B cell (primary cell): ENCODE data around the gene MFGE8. TPM values are rescaled to one million over a fixed set of nuclear protein-coding genes. Genes with fewer than 3 reads are reported as not detected.

Experiments
- ATAC-seq: fragments of 200-7000 bp; cut with Tn5 transposase; one replicate; pipeline ENCODE4 v1.10.0; 2021; ENCODE audit warnings: low read depth, mild to moderate bottlenecking, moderate number of reproducible peaks, moderate library complexity
- CTCF ChIA-PET: fragments of 350-600 bp; sonication (Branson Sonifier 250); formaldehyde crosslinking; loops from one replicate; lab custom pipeline; 2021; ENCODE audit warnings: antibody characterized with exemption, inconsistent platforms; lab: Charles Lee
- POLR2A ChIA-PET: fragments of 350-600 bp; sonication (Branson Sonifier 250); formaldehyde crosslinking; loops from one replicate; lab custom pipeline; 2021; ENCODE audit warnings: antibody characterized with exemption; lab: Charles Lee
- DNase-seq: peaks from one replicate; pipeline ENCODE4 v3.0.0; 2013
- H2AFZ ChIP-seq: 2 replicates; pipeline ENCODE4 v1.6.1; 2012; ENCODE audit warnings: mild to moderate bottlenecking, low read depth, low read length; ENCODE audit not compliant: insufficient read depth, poor library complexity, severe bottlenecking
- H3K27ac ChIP-seq, 2 donors: 1 replicate in 1 of 2; 2 replicates in 1 of 2; pipeline ENCODE4 v1.5.1; 2012 to 2013; ENCODE audit warnings: low read length in 2 of 2, mild to moderate bottlenecking in 2 of 2, moderate library complexity in 1 of 2
- H3K27me3 ChIP-seq, 4 experiments: fragments of 200-600 bp in 1 of 4; sonication (generic) in 1 of 4; replicated peaks in 1 of 4; 1 replicate in 2 of 4; 2 replicates in 2 of 4; pipeline versions ENCODE4 v1.6.1 to v1.7.0; 2013 to 2016; ENCODE audit warnings: low read length in 3 of 4, mild to moderate bottlenecking in 2 of 4, mixed read lengths in 1 of 4, moderate library complexity in 1 of 4; ENCODE audit not compliant: insufficient read depth in 4 of 4, control insufficient read depth in 3 of 4; ENCODE audit errors: control extremely low read depth in 1 of 4
- H3K36me3 ChIP-seq, 2 experiments: replicated peaks in 1 of 2; 1 replicate in 1 of 2; 2 replicates in 1 of 2; pipeline versions ENCODE4 v1.6.1 to v1.7.1; 2013; ENCODE audit warnings: low read length in 1 of 2; ENCODE audit not compliant: insufficient read depth in 2 of 2, control insufficient read depth in 1 of 2; ENCODE audit errors: control extremely low read depth in 1 of 2, extremely low read depth in 1 of 2
- H3K4me1 ChIP-seq, 2 donors: fragments of 200-600 bp in 1 of 2; sonication (generic) in 1 of 2; 1 replicate in 1 of 2; 2 replicates in 1 of 2; pipeline versions ENCODE4 v1.5.1 to v1.6.1; 2013 to 2017; ENCODE audit warnings: low read length in 2 of 2; ENCODE audit not compliant: control insufficient read depth in 2 of 2, insufficient read depth in 2 of 2
- H3K4me2 ChIP-seq: replicated peaks from 2 replicates; pipeline ENCODE3; 2012; ENCODE audit warnings: mild to moderate bottlenecking, low read depth, low read length; ENCODE audit not compliant: poor library complexity, severe bottlenecking
- H3K4me3 ChIP-seq, 5 experiments: fragments of 200-600 bp in 1 of 5; sonication (generic) in 1 of 5; 1 replicate in 3 of 5; 2 replicates in 2 of 5; pipeline versions ENCODE4 v1.5.1 to v1.7.0; 2011 to 2016; ENCODE audit warnings: low read length in 4 of 5, mild to moderate bottlenecking in 4 of 5, low read depth in 2 of 5, control low read depth in 1 of 5, moderate library complexity in 1 of 5; ENCODE audit not compliant: insufficient read depth in 1 of 5; ENCODE audit errors: control extremely low read depth in 1 of 5, extremely low read depth in 1 of 5
- H3K79me2 ChIP-seq: fragments of 200-600 bp; sonication (generic); one replicate; pipeline ENCODE4 v1.6.0; 2016; ENCODE audit warnings: low read length; ENCODE audit not compliant: control insufficient read depth, insufficient read depth
- H3K9ac ChIP-seq: fragments of 200-600 bp; sonication (generic); 2 replicates; pipeline ENCODE4 v1.6.1; 2017; ENCODE audit warnings: mild to moderate bottlenecking, low read length, moderate library complexity
- H3K9me3 ChIP-seq, 3 donors: one replicate each; pipeline versions ENCODE4 v1.6.1 to v1.7.1; 2013; ENCODE audit warnings: low read length in 2 of 3; ENCODE audit not compliant: control insufficient read depth in 2 of 3, insufficient read depth in 1 of 3; ENCODE audit errors: control extremely low read depth in 1 of 3
- H4K20me1 ChIP-seq: 2 replicates; pipeline ENCODE4 v1.6.0; 2012; ENCODE audit warnings: mild to moderate bottlenecking, low read length; ENCODE audit not compliant: insufficient read depth, control insufficient read depth, poor library complexity, severe bottlenecking
- H3K27ac Mint-ChIP-seq: one replicate; pipeline ENCODE4 v1.8.0; 2021; ENCODE audit warnings: mixed read lengths
- H3K27me3 Mint-ChIP-seq: one replicate; pipeline ENCODE4 v1.8.0; 2021; ENCODE audit warnings: mixed read lengths
- H3K4me1 Mint-ChIP-seq: one replicate; pipeline ENCODE4 v1.8.0; 2021; ENCODE audit warnings: mixed read lengths
- H3K4me3 Mint-ChIP-seq: one replicate; pipeline ENCODE4 v1.8.0; 2021; ENCODE audit warnings: mixed read lengths
- H3K9me3 Mint-ChIP-seq: one replicate; pipeline ENCODE4 v1.8.0; 2022; ENCODE audit warnings: mixed read lengths; ENCODE audit not compliant: insufficient read depth
- CTCF ChIP-seq: fragments of 200-600 bp; IDR thresholded peaks from one replicate; pipeline ENCODE4 v1.8.0; 2022; ENCODE audit warnings: antibody characterized with exemption, mild to moderate bottlenecking
- EZH2 ChIP-seq: IDR thresholded peaks from 2 replicates; pipeline ENCODE4 v1.6.1; 2012; ENCODE audit warnings: borderline replicate concordance, low read depth, mild to moderate bottlenecking, moderate library complexity, low read length; ENCODE audit not compliant: insufficient read depth, poor library complexity, severe bottlenecking
- WGBS: methylation state at CpG from one replicate; pipeline ENCODE4 v1.1.5; 2013; ENCODE audit warnings: missing lambda C conversion rate; ENCODE audit not compliant: insufficient coverage; 5-methylcytosine and 5-hydroxymethylcytosine counted together
- intact Hi-C: fragments of 100-400 bp; cut with micrococcal nuclease; formaldehyde crosslinking; loops from one replicate; pipeline ENCODE4 v1.10.0; 2022
- polyA minus RNA-seq: library from RNA; depleted of rRNA, polyadenylated mRNA; stranded (reverse); fragments of >200 nt; gene quantifications from 2 replicates; pipeline ENCODE4 v1.2.3, GENCODE V29; 2012
- polyA plus RNA-seq: library from polyadenylated mRNA; depleted of rRNA; stranded (reverse); fragments of >200 nt; gene quantifications from 2 replicates; pipeline ENCODE4 v1.2.3, GENCODE V29; 2012
- total RNA-seq, 2 donors: library from RNA; stranded (reverse); fragments of 120-200 nt in 1 of 2; gene quantifications; 1 replicate in 1 of 2; 2 replicates in 1 of 2; pipeline versions ENCODE4 v1.2.3 to v1.2.4, GENCODE V29; 2013 to 2022

MFGE8 gene
- total RNA-seq, result 26.6 and 28.8 TPM in 2 replicates
- 5.0 TPM for total RNA-seq (2013)
- 13.6 and 18.9 TPM in 2 replicates for polyA plus RNA-seq
- polyA minus RNA-seq, result 7.9 TPM in 2 replicates

GRCh38 chr15:88913017-88913849 is at the start of gene MFGE8:
TSS of gene MFGE8 (minus strand) at chr15:88913379. CDS start at chr15:88913319, 60 bp downstream.
- Mint-ChIP-seq H3K4me3 (peak within 1 kb of the TSS; percentile 96), H3K27me3 (peaks cover 15% of the 10 kb centered on the region), H3K27ac (peak within 1 kb of the TSS; percentile 75), H3K9me3 (no peaks in the 10 kb centered on the region), H3K4me1 (peaks cover 21% of the 10 kb centered on the region)
- Histone ChIP-seq H3K4me2 (peak within 1 kb of the TSS; percentile 84), H4K20me1 (no peaks in the 10 kb centered on the region), H3K79me2 (no peaks in the 10 kb centered on the region), H3K9ac (peak within 1 kb of the TSS; percentile 71), H3K4me3 (peak within 1 kb of the TSS; percentile 53 to 73 (median 59)), H2AFZ (peak within 1 kb of the TSS; percentile 71), H3K36me3 (no peaks in the 10 kb centered on the region), H3K27me3 (no peaks in the 10 kb centered on the region), H3K4me1 (peaks cover 4 to 15% of the 10 kb centered on the region in 2 donors), H3K9me3 (peaks cover 0 to 1% (median 0%) of the 10 kb centered on the region in 3 donors), H3K27ac (no peak within 1 kb of the TSS)
- DNase-seq (peak; percentile 70), ATAC-seq (peak; percentile 85)
- ChIA-PET CTCF (no interaction called here), POLR2A (no interaction called here)
- intact Hi-C loops, result loop anchor here (1.0 kb wide), 1 partner anchor 16 kb away; no protein-coding TSS in a partner anchor
- under 1% methylated on average over 40 of the region's 67 CpGs for WGBS
- TF ChIP-seq CTCF, result no peak
- TF ChIP-seq EZH2, result no peak

DNA sequence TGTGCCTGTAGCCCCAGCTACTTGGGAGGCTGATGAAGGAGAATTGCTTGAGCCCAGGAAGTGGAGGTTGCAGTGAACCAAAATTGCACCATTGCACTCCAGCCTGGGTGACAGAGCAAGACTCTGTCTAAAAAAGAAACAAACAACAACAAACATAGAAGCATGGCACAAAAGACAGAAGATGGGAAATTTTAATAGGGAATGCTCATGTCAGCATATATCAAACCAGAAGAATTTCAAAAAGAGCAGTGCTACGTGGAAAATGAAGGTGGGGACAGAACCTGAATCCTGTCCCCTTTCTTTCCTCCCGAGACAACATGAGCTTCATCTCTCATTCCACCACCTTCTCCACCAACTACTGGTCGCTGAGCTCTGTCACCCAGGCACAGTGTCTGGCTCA is 46.3 kb upstream of the MFGE8 start:
- Histone ChIP-seq H2AFZ (no peak overlapping the region), H4K20me1 (no peaks in the 10 kb centered on the region), H3K4me3 (no peak overlapping the region), H3K9me3 (peaks cover 0 to 3% (median 0%) of the 10 kb centered on the region in 3 donors), H3K4me2 (no peak overlapping the region), H3K27me3 (no peaks in the 10 kb centered on the region), H3K79me2 (no peaks in the 10 kb centered on the region), H3K27ac (no peak overlapping the region), H3K4me1 (no peaks in the 10 kb centered on the region), H3K36me3 (no peaks in the 10 kb centered on the region), H3K9ac (no peak overlapping the region)
- Mint-ChIP-seq H3K27ac (no peak overlapping the region), H3K4me1 (no peaks in the 10 kb centered on the region), H3K27me3 (no peaks in the 10 kb centered on the region), H3K4me3 (no peak overlapping the region), H3K9me3 (no peaks in the 10 kb centered on the region)
- TF ChIP-seq EZH2, result no peak
- ChIA-PET CTCF (no interaction called here), POLR2A (no interaction called here)
- no peak for ATAC-seq
- no peak for DNase-seq
- 88% methylated on average over 2 of the region's 3 CpGs for WGBS
- intact Hi-C loops, result no loop called here
